Psoas muscle (tissue), 8 donors: ENCODE results near the gene TLL1. TPM values are rescaled to one million over a fixed set of nuclear protein-coding genes. Genes with fewer than 3 reads are reported as not detected.

ENCODE experiments used
- ATAC-seq, 4 donors: fragments of 200-7000 bp; cut with Tn5 transposase; one replicate each; pipeline ENCODE4 v1.9.1; 2020; ENCODE audit warnings: moderate library complexity in 3 of 4, mild to moderate bottlenecking in 2 of 4
- DNase-seq, 2 donors: peaks; one replicate each; pipeline ENCODE4 v3.0.0-alpha.2; 2020
- H3K27ac ChIP-seq: fragments of 200-600 bp; one replicate; pipeline ENCODE4 v1.8.0; 2022
- H3K27me3 ChIP-seq, 3 donors: fragments of 200-600 bp in 1 of 3; one replicate each; pipeline versions ENCODE4 v1.6.1 to v1.8.0; 2013 to 2022; ENCODE audit warnings: low read length in 2 of 3, mild to moderate bottlenecking in 2 of 3, moderate library complexity in 1 of 3; ENCODE audit not compliant: insufficient read depth in 3 of 3
- H3K36me3 ChIP-seq, 2 donors: fragments of 200-600 bp in 1 of 2; one replicate each; pipeline versions ENCODE4 v1.6.1 to v1.8.0; 2013 to 2022; ENCODE audit warnings: low read depth in 1 of 2, mild to moderate bottlenecking in 1 of 2, moderate library complexity in 1 of 2; ENCODE audit not compliant: insufficient read depth in 1 of 2
- H3K4me1 ChIP-seq: fragments of 200-600 bp; one replicate; pipeline ENCODE4 v1.8.0; 2022
- H3K4me3 ChIP-seq: fragments of 200-600 bp; one replicate; pipeline ENCODE4 v1.8.0; 2022; ENCODE audit warnings: mild to moderate bottlenecking
- H3K9me3 ChIP-seq: fragments of 200-600 bp; one replicate; pipeline ENCODE4 v1.8.0; 2022
- CTCF ChIP-seq: fragments of 200-600 bp; IDR thresholded peaks from one replicate; pipeline ENCODE4 v1.8.0; 2022; ENCODE audit warnings: antibody characterized with exemption
- WGBS, 3 donors: extraction: QIAGEN DNeasy Blood & Tissue Kit; methylation state at CpG; one replicate each; pipeline versions ENCODE4 v1.1.6 to v1.1.7; 2013; 5-methylcytosine and 5-hydroxymethylcytosine counted together
- intact Hi-C, 2 donors: fragments of 100-400 bp; cut with DNase I; formaldehyde crosslinking; loops; one replicate each; pipeline versions ENCODE4 v1.11.0 to v1.14.2; 2022
- polyA plus RNA-seq, 3 donors: library from polyadenylated mRNA; stranded (reverse); fragments of 200-250 nt; gene quantifications; one replicate each; pipeline ENCODE4 v1.2.3, GENCODE V29; 2013
- total RNA-seq, 4 donors: library from RNA; stranded (reverse); fragmentation: NEBNext Ultra II Directional in 2 of 4; extraction: Animal tissue kit (Norgen Biotek cat#: 25700) in 2 of 4; gene quantifications; one replicate each; pipeline versions ENCODE4 v1.2.1 to v1.2.4, GENCODE V29; 2021 to 2023
- donor health status: healthy with polysubstance abuse.
- donor health status: DM: no; HTN: no; CAD: no; lungs with moderate emphysema.
- donor health status: Bipolar disorder and iron deficiency.
- donor health status: healthy.
- donor health status: DM: yes; HTN: yes; CAD: no.
- donor health status: DM: no; HTN: no; CAD: no.
- donor health status: DM: no; HTN: no; CAD: no.
- donor health status: DM: yes; HTN: yes; CAD: no.

Gene TLL1
- total and polyA plus RNA-seq, 7 donors, result 0.23 to 0.89 (median 0.54) TPM

- 81 to 84% (median 84%) methylated on average over 2 of the region's 2 CpGs for WGBS, 3 donors
- TF ChIP-seq CTCF, result no peak
- no peaks in the 10 kb centered on the region for H3K9me3 ChIP-seq
- H3K4me1 ChIP-seq, result no peaks in the 10 kb centered on the region
- H3K27ac ChIP-seq, result no peak overlapping the region
- ATAC-seq (no peak), DNase-seq (no peak)
- H3K36me3 ChIP-seq, result no peaks in the 10 kb centered on the region
- H3K27me3 ChIP-seq, result peaks cover 0 to 54% (median 0%) of the 10 kb centered on the region in 3 donors
- intact Hi-C loops, result loop anchor here in 1 of 2 donors (10.0 kb wide), 1 partner anchor 219 kb away; no protein-coding TSS in a partner anchor
- H3K4me3 ChIP-seq, result peak overlapping the region; percentile 65
These were observed 2.4 kb downstream of the TLL1 start for GRCh38 chr4:165875446-165875845.

DNA sequence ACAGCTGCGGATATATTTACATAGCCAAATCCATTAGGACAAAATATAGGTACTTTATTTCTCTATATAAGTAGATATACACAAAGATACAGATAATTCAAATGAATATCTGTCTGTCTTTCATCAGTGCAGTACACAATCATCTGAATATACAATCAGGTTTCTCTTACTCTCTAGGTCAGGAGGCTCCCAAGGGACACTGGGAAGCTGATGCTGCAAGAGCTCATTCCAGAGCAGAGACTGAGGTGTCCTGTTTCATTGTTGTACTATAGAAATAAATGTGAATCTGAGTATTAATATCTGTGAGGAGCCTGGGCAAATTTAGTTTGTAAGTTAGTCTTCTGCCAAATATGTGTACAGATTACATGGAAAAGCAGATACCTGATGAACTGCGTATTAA, 4.2 kb downstream of the TLL1 start:
- Histone ChIP-seq H3K9me3 (no peaks in the 10 kb centered on the region), H3K27me3 (peaks cover 0 to 38% (median 0%) of the 10 kb centered on the region in 3 donors), H3K4me3 (no peak overlapping the region), H3K4me1 (no peaks in the 10 kb centered on the region), H3K27ac (no peak overlapping the region), H3K36me3 (no peaks in the 10 kb centered on the region)
- ATAC-seq (no peak), DNase-seq (no peak)
- WGBS, 3 donors, result 81 to 95% (median 92%) methylated on average over 2 of the region's 2 CpGs
- TF ChIP-seq CTCF, result no peak
- intact Hi-C loops, result loop anchor here in 1 of 2 donors (10.0 kb wide), 1 partner anchor 218 kb away; no protein-coding TSS in a partner anchor

DNA sequence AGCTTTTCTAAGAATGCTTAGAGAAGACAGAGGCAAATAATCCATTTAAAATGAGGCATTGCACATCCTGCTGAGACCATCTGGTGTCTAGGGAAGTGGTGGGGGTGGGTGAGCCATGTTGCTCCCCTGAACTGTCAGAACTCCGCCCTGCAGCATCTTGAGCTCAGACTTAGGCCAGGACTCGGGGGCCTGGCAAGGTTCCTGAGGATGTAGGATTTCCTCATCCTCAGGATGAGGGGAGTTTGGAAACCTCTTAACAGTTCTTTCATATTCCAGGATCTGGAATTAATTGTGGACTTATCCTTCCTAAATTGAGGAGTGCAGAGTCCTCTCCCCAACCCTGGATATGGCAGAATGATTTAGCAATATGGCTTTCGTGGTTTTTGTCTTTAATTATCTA, 6.6 kb downstream of the TLL1 start:
- Histone ChIP-seq H3K36me3 (no peaks in the 10 kb centered on the region), H3K4me1 (no peaks in the 10 kb centered on the region), H3K27ac (no peak overlapping the region), H3K27me3 (peaks cover 0 to 19% (median 0%) of the 10 kb centered on the region in 3 donors), H3K4me3 (no peak overlapping the region), H3K9me3 (no peaks in the 10 kb centered on the region)
- ATAC-seq (no peak), DNase-seq (no peak)
- intact Hi-C loops, result loop anchor here in 1 of 2 donors (10.0 kb wide), 1 partner anchor 215 kb away; no protein-coding TSS in a partner anchor
- 45 to 67% (median 59%) methylated on average over 3 of the region's 3 CpGs for WGBS, 3 donors
- no peak for TF ChIP-seq CTCF

- DNase-seq, result no peak
- TF ChIP-seq CTCF, result no peak
- WGBS, 3 donors, result 79 to 89% (median 88%) methylated on average over 1 of the region's 1 CpG
- Histone ChIP-seq H3K27me3 (no peaks in the 10 kb centered on the region), H3K27ac (no peak overlapping the region), H3K4me3 (no peak overlapping the region), H3K36me3 (no peaks in the 10 kb centered on the region), H3K9me3 (no peaks in the 10 kb centered on the region), H3K4me1 (no peaks in the 10 kb centered on the region)
- intact Hi-C loops, result no loop called here
- ATAC-seq, result no peak
These were observed 21.1 kb downstream of the TLL1 start for GRCh38 chr4:165894159-165894558.

DNA sequence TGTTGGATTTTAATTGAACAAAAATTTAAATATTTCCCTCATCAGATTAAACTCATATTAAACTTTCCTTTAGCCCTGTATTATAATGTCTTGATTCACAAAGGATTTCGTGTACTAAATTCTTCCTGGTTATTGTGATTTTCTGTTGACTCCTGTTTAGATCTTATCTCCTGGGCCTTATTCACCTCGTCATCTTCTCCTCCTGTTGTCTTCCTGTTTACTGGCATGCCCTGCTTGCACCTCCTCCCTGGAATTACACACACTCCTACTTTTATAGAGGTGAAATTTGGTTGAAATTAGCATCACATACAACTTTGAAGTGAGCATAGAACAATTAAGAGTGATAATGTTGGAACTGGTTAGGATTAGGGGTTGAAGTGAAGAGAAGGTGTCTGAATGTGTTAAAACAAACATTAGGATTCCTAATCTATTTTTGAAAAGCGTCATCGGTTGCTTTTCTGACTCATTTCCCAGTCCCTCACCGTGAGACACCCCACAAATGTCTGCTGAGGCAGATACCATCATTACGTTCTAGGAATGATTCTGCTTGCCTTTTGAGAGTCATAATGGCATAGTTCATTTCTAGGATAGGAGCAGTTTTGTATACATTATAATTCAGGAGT, 32.5 kb downstream of the TLL1 start:
- Histone ChIP-seq H3K27me3 (no peaks in the 10 kb centered on the region), H3K4me3 (no peak overlapping the region), H3K9me3 (no peaks in the 10 kb centered on the region), H3K27ac (no peak overlapping the region), H3K4me1 (no peaks in the 10 kb centered on the region), H3K36me3 (no peaks in the 10 kb centered on the region)
- DNase-seq (no peak), ATAC-seq (no peak)
- intact Hi-C loops, result no loop called here
- no peak for TF ChIP-seq CTCF
- WGBS, 3 donors, result 47 to 57% (median 51%) methylated on average over 6 of the region's 6 CpGs
